ENCODE measurements around the gene RGS16. TPM values are rescaled to one million over a fixed set of nuclear protein-coding genes. Genes with fewer than 3 reads are reported as not detected.

Gene RGS16
- polyA plus RNA-seq, 1 donor (not counting 4 experiments of a cell fraction or from before 2014, with no cell fraction given): 0.34 TPM

- no peak for FAIRE-seq
- dilution Hi-C loops (cut with MboI; ENCODE audit: extremely low pct_ligation_motif_present, low sequenced_read_pairs): no loop called here
- TF ChIP-seq EZH2 (IDR thresholded peaks at IDR 0.05; ENCODE audit: low read length): no peak
- no peak for TF ChIP-seq CTCF (optimal IDR thresholded peaks at IDR 0.05 in 1 of 3, IDR thresholded peaks at IDR 0.05 in 1 of 3, conservative IDR thresholded peaks at IDR 0.05 in 1 of 3; ENCODE audit: extremely low read depth in 1 of 3, insufficient read depth in 2 of 3, low read length in 3 of 3)
- peak overlapping the region; percentile 13 to 56 (median 49) for H3K4me3 ChIP-seq (ENCODE audit: control insufficient read depth in 2 of 3, extremely low read depth in 1 of 3, insufficient read depth in 2 of 3, low read depth in 1 of 3, low read length in 3 of 3)
- peak overlapping the region; percentile 39 for H2AFZ ChIP-seq (ENCODE audit: control insufficient read depth, low read length)
- no peak overlapping the region for H3K27ac ChIP-seq (ENCODE audit: control insufficient read depth, insufficient read depth, low read length)
- H3K4me2 ChIP-seq (ENCODE audit: control insufficient read depth, extremely low read depth, insufficient read depth, low read depth, low read length): peak overlapping the region; percentile 88
- H4K20me1 ChIP-seq (ENCODE audit: control insufficient read depth, extremely low read depth, insufficient read depth, low read length): no peaks in the 10 kb centered on the region
- peak overlapping the region; percentile 28 for H3K9ac ChIP-seq (ENCODE audit: control insufficient read depth, extremely low read depth, insufficient read depth, low read length)
- H3K4me1 ChIP-seq (ENCODE audit: control insufficient read depth, extremely low read depth, insufficient read depth, low read length): peaks cover 8% of the 10 kb centered on the region
- no peaks in the 10 kb centered on the region for H3K79me2 ChIP-seq (ENCODE audit: control insufficient read depth, insufficient read depth, low read length)
- peaks cover 18% of the 10 kb centered on the region for H3K27me3 ChIP-seq (ENCODE audit: control insufficient read depth, extremely low read depth, insufficient read depth, low read length)
- no peak for DNase-seq (ENCODE audit: low read depth, low spot score)
- H3K36me3 ChIP-seq (ENCODE audit: control insufficient read depth in 2 of 2, extremely low read depth in 1 of 2, insufficient read depth in 2 of 2, low read length in 2 of 2): no peaks in the 10 kb centered on the region
- no peaks in the 10 kb centered on the region for H3K9me1 ChIP-seq (ENCODE audit: control insufficient read depth, extremely low read depth, insufficient read depth, low read length)
- no peaks in the 10 kb centered on the region for H3K9me3 ChIP-seq (ENCODE audit: control insufficient read depth, low read depth, low read length)
Observed at GRCh38 chr1:182603646-182604174, 479 bp downstream of the RGS16 start.

- Histone ChIP-seq H3K9me1 (ENCODE audit: control insufficient read depth, extremely low read depth, insufficient read depth, low read length) (no peaks in the 10 kb centered on the region), H3K9ac (ENCODE audit: control insufficient read depth, extremely low read depth, insufficient read depth, low read length) (no peak overlapping the region), H3K4me2 (ENCODE audit: control insufficient read depth, extremely low read depth, insufficient read depth, low read depth, low read length) (no peak overlapping the region), H3K4me3 (ENCODE audit: control insufficient read depth in 2 of 3, extremely low read depth in 1 of 3, insufficient read depth in 2 of 3, low read depth in 1 of 3, low read length in 3 of 3) (no peak overlapping the region), H3K36me3 (ENCODE audit: control insufficient read depth in 2 of 2, extremely low read depth in 1 of 2, insufficient read depth in 2 of 2, low read length in 2 of 2) (no peaks in the 10 kb centered on the region), H3K79me2 (ENCODE audit: control insufficient read depth, insufficient read depth, low read length) (no peaks in the 10 kb centered on the region), H3K27me3 (ENCODE audit: control insufficient read depth, extremely low read depth, insufficient read depth, low read length) (peaks cover 18% of the 10 kb centered on the region), H3K4me1 (ENCODE audit: control insufficient read depth, extremely low read depth, insufficient read depth, low read length) (peaks cover 8% of the 10 kb centered on the region), H4K20me1 (ENCODE audit: control insufficient read depth, extremely low read depth, insufficient read depth, low read length) (no peaks in the 10 kb centered on the region), H3K27ac (ENCODE audit: control insufficient read depth, insufficient read depth, low read length) (no peak overlapping the region), H3K9me3 (ENCODE audit: control insufficient read depth, low read depth, low read length) (no peaks in the 10 kb centered on the region), H2AFZ (ENCODE audit: control insufficient read depth, low read length) (no peak overlapping the region)
- DNase-seq (ENCODE audit: low read depth, low spot score) (no peak), FAIRE-seq (no peak)
- TF ChIP-seq CTCF (optimal IDR thresholded peaks at IDR 0.05 in 1 of 3, IDR thresholded peaks at IDR 0.05 in 1 of 3, conservative IDR thresholded peaks at IDR 0.05 in 1 of 3; ENCODE audit: extremely low read depth in 1 of 3, insufficient read depth in 2 of 3, low read length in 3 of 3): no peak
- TF ChIP-seq EZH2 (IDR thresholded peaks at IDR 0.05; ENCODE audit: low read length): no peak
- dilution Hi-C loops (cut with MboI; ENCODE audit: extremely low pct_ligation_motif_present, low sequenced_read_pairs): no loop called here
Observed at GRCh38 chr1:182602935-182603645, 1.1 kb downstream of the RGS16 start.

Data from keratinocyte (primary cell).